Measurements from ENCODE around the gene PKDREJ.
"Not testable (repeated sequence)": the region's sequence is repeated elsewhere in the genome, so short reads cannot be mapped to it uniquely, and the experiment has no call there.

Gene PKDREJ

GRCh38 chr22:46287873-46288751 lies 25.0 kb upstream of the PKDREJ start:
- no peak for FAIRE-seq

DNA sequence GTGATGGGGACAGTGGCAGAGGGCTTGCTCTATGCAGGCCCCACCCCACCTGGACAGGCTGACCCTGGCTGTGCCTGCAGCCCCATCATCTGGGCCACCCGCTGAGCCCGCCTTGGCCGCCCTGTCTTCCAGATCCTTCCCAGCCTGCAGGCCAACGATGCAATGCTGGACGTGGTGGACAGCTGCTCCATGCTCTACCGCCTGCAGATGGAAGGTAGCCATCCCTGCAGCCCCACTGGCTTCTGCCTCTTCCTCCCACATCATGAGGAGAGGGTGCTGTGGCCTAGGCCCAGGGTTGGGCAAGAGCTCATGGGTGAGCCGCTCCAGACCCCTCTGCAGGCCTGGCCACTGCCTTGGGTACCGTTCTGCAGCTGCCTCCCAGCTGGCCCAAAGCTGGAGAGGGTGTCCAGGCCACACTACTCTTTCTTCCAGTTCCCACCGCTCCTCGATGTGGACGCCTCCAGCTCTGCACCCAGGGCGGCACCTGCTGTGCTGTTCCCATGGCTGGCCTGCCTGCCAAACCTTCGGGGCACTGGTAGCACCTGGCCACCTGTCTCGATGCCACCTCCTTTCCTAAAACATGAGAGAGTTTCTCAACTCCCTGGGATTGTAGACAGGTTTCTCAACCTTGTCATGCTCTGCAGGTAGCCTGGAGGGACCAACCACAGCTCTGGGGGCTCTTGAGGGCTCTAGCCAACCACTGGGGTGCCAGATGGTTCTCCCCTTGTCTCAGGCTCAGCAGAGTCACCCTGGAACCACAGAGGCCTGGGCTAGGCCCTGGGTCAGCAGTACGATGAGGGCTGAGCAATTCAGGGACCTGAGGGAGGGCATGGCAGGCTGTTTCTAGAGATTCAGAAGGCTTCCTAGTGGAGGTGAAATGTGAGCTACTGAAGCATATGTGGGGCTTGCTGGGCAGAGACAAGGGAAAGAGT lies 24.1 kb upstream of the PKDREJ start:
- no peak for FAIRE-seq

- no peak for FAIRE-seq
Observed at GRCh38 chr22:46286006-46286405, 22.9 kb upstream of the PKDREJ start.

GRCh38 chr22:46281866-46282678 lies 18.9 kb upstream of the PKDREJ start:
- FAIRE-seq, result no peak

DNA sequence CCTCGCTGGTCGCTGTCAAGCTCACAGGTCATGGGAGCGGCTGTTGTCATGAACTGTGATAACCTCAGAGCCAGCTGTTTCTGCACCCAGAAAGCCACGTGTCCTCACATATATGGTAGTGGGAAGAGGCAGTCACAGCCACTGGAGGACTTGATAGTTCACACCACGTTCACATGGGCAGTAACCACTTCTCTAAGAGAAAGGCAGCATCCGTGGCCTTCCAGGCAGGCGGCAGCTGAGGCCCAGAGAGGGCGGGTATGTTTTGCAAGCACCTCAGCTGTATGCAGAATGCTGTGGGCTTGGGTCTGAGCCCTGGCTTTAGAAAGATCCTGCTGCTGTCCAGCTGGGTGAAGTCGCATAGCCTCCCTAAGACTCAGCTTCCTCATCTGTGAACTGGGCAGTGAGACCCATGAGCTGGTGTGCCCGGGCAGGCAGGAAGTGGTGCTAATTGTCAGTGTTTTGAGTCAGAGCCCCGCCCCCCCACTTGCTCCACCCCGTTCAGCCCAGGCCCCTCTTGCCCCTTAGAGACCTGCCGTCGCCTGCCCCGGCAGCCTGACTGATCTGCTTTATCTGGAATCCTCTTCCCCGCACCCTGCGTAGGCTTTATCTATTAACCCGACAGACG lies 18.0 kb upstream of the PKDREJ start:
- FAIRE-seq, result no peak

- no peak for FAIRE-seq
Observed at GRCh38 chr22:46280063-46280817, 17.1 kb upstream of the PKDREJ start.

- FAIRE-seq, result no peak
Observed at GRCh38 chr22:46278656-46279645, 15.8 kb upstream of the PKDREJ start.

GRCh38 chr22:46276563-46276962 lies 13.4 kb upstream of the PKDREJ start:
- no peak for FAIRE-seq

DNA sequence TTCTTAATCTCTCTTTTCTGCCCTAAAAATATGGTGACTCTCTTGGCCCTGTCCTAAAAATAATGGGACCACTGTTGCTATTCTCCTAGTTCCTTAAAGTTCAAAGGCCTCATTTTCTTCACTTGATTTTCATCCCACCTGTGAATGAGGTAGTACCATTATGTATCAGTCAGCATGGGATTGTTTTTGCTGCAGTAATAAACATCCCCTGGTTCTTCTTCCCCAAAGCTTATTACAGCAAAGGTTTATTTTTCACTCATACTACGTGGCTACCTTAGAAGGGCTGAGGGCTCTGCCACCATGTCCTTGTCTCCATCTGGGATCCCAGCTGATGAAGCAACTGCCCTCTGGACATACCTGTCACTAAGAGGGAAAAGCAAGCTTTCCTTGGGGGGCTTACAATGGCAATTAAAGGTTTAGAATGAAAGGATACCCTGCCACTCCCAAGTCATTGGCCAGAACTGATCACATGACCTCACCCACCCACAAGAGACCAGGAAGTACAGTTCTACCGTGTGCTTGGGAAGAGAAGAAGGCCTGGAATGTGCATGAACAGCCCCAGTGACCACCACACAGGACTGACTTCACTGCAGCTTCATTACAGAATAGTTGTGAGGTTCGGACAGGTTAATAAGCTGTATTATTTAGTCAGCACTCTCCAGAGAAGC lies 12.4 kb upstream of the PKDREJ start:
- FAIRE-seq, result no peak

GRCh38 chr22:46274381-46274780 lies 11.2 kb upstream of the PKDREJ start:
- no peak for FAIRE-seq

- FAIRE-seq, result no peak
Observed at GRCh38 chr22:46273432-46274148, 10.4 kb upstream of the PKDREJ start.

DNA sequence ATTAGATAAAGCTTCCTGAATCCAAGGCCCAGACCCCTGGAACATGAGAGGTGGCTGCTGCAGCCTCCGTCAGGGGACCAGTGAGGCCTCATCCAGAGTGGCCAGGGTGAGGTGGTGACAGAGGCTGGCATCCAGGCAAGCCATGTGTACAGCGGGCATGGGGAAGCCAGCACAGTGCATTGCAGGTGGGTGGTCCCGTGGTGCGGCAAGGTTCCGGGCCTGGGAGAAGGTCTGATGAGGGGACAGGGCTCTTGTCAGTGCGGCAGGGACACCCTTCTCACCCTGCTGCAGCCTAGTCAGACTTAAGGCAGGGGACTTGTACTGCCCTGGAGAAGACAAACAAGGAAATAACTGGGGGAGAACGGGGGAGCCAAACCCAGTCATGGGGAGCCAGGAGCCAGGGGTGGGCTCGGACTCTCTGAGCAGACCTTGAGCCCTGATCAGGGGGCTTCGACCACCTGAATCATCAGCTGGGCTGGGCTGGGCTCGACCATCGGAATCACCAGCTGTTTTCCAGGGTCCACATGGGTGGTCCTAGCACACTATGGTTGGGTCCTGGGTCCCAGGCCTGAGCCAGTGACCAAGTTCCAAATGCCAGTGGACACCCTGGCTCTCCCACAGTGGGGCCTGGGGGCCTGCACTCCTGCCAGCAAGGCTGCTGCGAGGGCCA lies 9.8 kb upstream of the PKDREJ start:
- FAIRE-seq, result no peak

DNA sequence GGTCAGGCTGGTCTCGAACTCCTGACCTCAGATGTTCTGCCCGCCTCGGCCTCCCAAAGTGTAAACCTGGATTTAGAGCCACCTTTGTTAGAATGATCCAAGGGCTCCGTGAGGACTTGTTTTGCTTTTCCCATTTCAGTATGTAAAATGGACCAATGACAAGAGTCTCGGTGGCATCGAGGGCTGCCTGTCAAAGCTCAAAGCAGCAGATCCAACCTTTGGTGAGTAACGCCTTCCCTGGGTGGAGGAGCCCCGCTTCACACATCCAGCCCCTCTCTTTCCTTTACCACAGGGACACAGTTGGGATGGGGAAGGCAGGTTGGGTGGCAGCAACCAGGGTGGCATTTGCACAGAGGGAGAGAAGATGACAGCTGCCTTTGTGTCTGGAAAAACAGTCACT lies 9.1 kb upstream of the PKDREJ start:
- no peak for FAIRE-seq

DNA sequence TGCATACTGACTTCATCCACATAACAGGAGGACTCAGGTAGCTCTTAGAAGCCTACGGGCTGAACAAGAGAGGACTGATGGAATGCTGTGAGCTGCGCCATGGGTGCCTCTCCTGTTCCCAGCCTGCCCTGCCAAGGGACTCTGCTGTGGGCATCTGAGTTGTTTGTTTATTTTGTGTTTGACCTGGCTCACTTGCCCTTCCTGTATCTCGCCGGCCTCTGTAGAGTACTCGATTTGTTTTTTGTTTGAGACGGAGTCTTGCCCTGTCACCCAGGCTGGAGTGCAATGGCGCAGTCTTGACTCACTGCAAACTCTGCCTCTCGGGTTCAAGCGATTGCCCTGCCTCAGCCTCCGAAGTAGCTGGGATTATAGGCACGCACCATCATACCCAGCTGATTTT lies 6.4 kb upstream of the PKDREJ start:
- no peak for FAIRE-seq

DNA sequence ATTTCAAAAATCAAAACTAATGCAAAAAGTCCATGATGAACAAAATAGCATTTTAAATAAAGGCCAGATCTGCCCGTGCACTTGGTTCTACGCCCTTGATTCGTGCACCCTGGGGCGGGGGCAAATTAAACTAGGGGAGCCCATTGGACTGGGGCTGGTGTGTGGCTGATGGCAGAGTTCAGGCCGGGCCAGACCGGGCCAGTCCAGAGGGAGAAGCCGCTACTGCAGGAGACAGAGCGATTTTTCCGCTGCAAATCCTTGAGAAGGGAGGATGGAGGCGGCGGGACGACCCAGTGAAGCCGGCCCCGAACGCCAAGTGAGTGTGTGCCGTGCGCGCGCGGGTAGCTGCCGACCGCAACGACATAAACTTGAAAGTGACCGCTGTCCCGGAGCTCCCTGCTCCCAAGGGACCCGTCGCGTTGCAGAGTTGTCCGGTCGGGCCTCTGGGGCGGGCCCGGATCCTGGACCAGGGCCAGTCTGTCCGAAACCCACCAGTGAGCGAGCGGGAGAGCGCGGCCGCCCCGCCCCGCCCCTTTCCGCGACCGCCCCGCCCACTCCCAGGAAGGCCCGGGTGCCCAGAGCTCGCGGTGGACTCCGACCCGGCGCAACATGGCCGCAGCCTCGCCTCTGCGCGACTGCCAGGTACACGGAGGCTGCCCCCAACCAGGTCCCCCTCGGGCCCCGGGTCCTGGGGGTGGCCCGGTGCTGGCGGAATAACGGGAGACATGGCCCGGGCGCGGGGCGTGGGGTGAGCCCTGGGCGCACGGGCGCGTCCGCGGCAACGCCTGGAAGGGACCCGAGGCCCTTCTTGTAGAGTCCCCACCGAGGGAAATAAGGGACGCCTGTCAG lies 4.5 kb upstream of the PKDREJ start, which contains the start of gene TTC38:
TSS of gene TTC38 (plus strand) at position 578 of the 849 bp plus-strand sequence. CDS start at position 610, 32 bp downstream.
- FAIRE-seq, result no peak

- FAIRE-seq, result not testable (repeated sequence)
Observed at GRCh38 chr22:46265627-46266026, 2.5 kb upstream of the PKDREJ start.

DNA sequence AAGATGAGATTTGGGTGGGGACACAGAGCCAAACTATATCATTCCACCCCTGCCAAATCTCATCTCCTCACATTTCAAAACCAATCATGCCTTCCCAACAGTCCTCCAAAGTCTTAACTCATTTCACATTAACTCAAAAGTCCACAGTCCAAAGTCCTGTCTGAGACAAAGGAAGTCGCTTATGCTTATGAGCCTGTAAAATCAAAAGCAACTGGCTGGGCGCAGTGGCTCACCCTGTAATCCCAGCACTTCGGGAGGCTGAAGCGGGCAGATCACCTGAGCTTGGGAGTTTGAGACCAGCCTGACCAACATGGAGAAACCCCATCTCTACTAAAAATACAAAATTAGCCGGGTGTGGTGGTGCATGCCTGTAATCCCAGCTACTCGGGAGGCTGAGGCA lies 1.4 kb upstream of the PKDREJ start:
- FAIRE-seq, result not testable (repeated sequence)

Data from endometrium (tissue), 2 donors.